Right lobe of liver (tissue), 6 donors: Measurements from ENCODE around the gene FLCN. TPM values are rescaled to one million over a fixed set of nuclear protein-coding genes. Genes with fewer than 3 reads are reported as not detected.

Source experiments
- ATAC-seq, 4 donors: fragments of 200-7000 bp; cut with Tn5 transposase; one replicate each; pipeline ENCODE4 v1.9.1; 2020; ENCODE audit warnings: mild to moderate bottlenecking in 4 of 4, moderate library complexity in 4 of 4
- DNase-seq, 3 donors: peaks; one replicate each; pipeline ENCODE4 v3.0.0-alpha.2; 2020
- H3K27ac ChIP-seq, 3 donors: fragments of 200-600 bp; one replicate each; pipeline ENCODE4 v1.8.0; 2022
- H3K27me3 ChIP-seq, 2 donors: fragments of 200-600 bp; one replicate each; pipeline ENCODE4 v1.8.0; 2022
- H3K36me3 ChIP-seq, 4 donors: fragments of 200-600 bp; sonication (generic) in 1 of 4; one replicate each; pipeline versions ENCODE4 v1.5.1 to v1.8.0; 2017 to 2022; ENCODE audit warnings: control low read depth in 1 of 4
- H3K4me1 ChIP-seq, 4 donors: fragments of 200-600 bp; sonication (generic) in 1 of 4; one replicate each; pipeline versions ENCODE4 v1.5.1 to v1.8.0; 2017 to 2022; ENCODE audit warnings: control low read depth in 1 of 4
- H3K4me3 ChIP-seq, 3 donors: fragments of 200-600 bp; one replicate each; pipeline ENCODE4 v1.8.0; 2022
- H3K9me3 ChIP-seq, 4 donors: fragments of 200-600 bp; sonication (generic) in 1 of 4; one replicate each; pipeline versions ENCODE4 v1.5.1 to v1.8.0; 2017 to 2022; ENCODE audit warnings: control low read depth in 1 of 4
- POLR2A ChIP-seq: fragments of 450-650 bp; IDR thresholded peaks from one replicate; pipeline ENCODE4 v1.6.1; 2017; ENCODE audit warnings: antibody characterized with exemption, mild to moderate bottlenecking
- WGBS: methylation state at CpG from one replicate; pipeline ENCODE4 v1.1.6; 2018; ENCODE audit warnings: low coverage, low lambda C conversion rate; ENCODE audit not compliant: insufficient coverage; ENCODE audit errors: missing lambda C conversion rate; 5-methylcytosine and 5-hydroxymethylcytosine counted together
- intact Hi-C, 2 donors: fragments of 100-400 bp; cut with DNase I; formaldehyde crosslinking; loops; one replicate each; pipeline versions ENCODE4 v1.11.2 to v1.14.1; 2022
- total RNA-seq, 6 experiments: library from RNA; depleted of rRNA in 2 of 6; stranded (reverse); fragments of >200 nt in 2 of 6; fragmentation: NEBNext Ultra II Directional in 3 of 6; extraction: Animal tissue kit (Norgen Biotek cat#: 25700) in 3 of 6; gene quantifications; one replicate each; pipeline versions ENCODE4 v1.1.0 to v1.2.4, GENCODE V29; 2016 to 2023
- TF ChIP-seq, protein P1 (sequence below), 4 donors: fragments of 200-600 bp in 3 of 4; fragments of 450-650 bp in 1 of 4; IDR thresholded peaks; one replicate each; pipeline versions ENCODE4 v1.5.1 to v1.8.0; 2016 to 2022; ENCODE audit warnings: antibody characterized with exemption in 4 of 4, mild to moderate bottlenecking in 2 of 4
- donor health status: DM: no; HTN: yes; CAD: no.
- donor health status: DM: no; HTN: no; CAD: no.
- donor health status: DM: no; HTN: no; CAD: no.
- donor health status: DM: no; HTN: yes; CAD: no.
- donor health status: DM: no; HTN: yes; CAD: no.

The FLCN gene
- total RNA-seq, 6 experiments from 2014 or later = 25.4 to 44.3 (median 35.9) TPM

DNA sequence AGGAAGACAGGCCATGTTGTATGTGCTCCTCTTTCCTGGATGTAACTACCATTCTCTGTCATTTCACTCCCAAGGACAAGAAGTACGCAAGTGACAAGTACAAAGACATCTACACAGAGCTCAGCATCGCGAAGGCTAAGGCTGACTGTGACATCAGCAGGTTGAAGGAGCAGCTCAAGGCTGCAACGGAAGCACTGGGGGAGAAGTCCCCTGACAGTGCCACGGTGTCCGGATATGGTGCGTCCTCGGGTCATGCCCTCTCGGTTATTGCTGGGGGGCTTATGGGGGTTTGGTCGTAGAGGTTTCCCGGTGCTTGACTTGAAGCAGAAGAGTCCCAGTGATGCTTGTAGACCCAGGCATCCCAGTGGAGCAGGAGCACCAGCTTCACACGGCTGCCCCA is 59.8 kb downstream of the FLCN start:
- Histone ChIP-seq H3K9me3 (no peaks in the 10 kb centered on the region), H3K27me3 (no peaks in the 10 kb centered on the region), H3K4me1 (no peaks in the 10 kb centered on the region), H3K36me3 (peaks cover 0 to 89% (median 46%) of the 10 kb centered on the region in 4 donors), H3K27ac (no peak overlapping the region), H3K4me3 (no peak overlapping the region)
- WGBS = 100% methylated on average over 1 of the region's 12 CpGs
- ATAC-seq (no peak), DNase-seq (no peak)
- intact Hi-C loops = no loop called here
- TF ChIP-seq, protein P1, sequence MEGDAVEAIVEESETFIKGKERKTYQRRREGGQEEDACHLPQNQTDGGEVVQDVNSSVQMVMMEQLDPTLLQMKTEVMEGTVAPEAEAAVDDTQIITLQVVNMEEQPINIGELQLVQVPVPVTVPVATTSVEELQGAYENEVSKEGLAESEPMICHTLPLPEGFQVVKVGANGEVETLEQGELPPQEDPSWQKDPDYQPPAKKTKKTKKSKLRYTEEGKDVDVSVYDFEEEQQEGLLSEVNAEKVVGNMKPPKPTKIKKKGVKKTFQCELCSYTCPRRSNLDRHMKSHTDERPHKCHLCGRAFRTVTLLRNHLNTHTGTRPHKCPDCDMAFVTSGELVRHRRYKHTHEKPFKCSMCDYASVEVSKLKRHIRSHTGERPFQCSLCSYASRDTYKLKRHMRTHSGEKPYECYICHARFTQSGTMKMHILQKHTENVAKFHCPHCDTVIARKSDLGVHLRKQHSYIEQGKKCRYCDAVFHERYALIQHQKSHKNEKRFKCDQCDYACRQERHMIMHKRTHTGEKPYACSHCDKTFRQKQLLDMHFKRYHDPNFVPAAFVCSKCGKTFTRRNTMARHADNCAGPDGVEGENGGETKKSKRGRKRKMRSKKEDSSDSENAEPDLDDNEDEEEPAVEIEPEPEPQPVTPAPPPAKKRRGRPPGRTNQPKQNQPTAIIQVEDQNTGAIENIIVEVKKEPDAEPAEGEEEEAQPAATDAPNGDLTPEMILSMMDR (IDR thresholded peaks at IDR 0.05) = no peak
- TF ChIP-seq POLR2A = no peak

DNA sequence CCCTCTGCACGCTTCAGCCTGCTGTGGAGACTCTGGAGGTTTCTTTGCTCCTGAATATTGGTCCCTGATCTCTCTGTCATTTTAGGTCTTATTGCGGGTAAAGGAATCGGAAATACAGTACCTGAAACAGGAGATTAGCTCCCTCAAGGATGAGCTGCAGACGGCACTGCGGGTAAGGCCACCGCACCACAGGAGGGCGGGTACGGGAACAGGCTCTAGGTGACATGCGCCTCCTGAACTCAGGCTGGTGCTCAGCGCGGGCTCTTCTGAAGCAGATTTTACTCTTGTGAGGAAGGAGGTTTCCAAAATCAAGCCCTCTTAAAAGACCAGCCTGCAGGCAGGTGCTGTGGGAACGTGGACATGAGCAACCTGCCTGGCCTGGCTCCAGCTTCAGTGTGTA is 60.6 kb downstream of the FLCN start:
- DNase-seq (no peak), ATAC-seq (no peak)
- no peak overlapping the region for H3K27ac ChIP-seq
- H3K36me3 ChIP-seq = peaks cover 0 to 89% (median 48%) of the 10 kb centered on the region in 4 donors
- TF ChIP-seq, protein P1 (IDR thresholded peaks at IDR 0.05) = no peak
- no peak for TF ChIP-seq POLR2A
- intact Hi-C loops = no loop called here
- H3K4me1 ChIP-seq = no peaks in the 10 kb centered on the region
- no peak overlapping the region for H3K4me3 ChIP-seq
- WGBS = 98% methylated on average over 6 of the region's 12 CpGs
- no peaks in the 10 kb centered on the region for H3K27me3 ChIP-seq
- H3K9me3 ChIP-seq = no peaks in the 10 kb centered on the region

DNA sequence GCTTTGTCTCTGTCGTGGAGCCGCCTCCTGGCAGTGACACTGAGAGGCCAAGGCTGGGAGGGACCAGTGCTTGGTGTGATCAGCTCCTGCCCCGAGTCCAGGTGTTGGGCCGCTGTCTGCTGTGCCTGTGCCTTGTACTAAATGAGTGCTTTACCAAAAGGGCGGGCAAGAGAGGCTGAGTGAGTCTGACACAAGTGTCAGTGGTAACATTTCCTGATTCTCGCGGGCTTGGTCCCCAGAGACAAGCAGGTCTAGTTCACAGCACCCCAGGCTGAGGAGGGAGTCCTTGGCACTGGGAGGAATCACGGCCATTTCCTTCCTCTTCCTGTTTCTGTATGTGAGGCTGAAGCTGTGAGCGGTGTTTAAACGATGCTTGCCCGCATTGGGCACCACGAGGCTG is 61.1 kb downstream of the FLCN start:
- ATAC-seq (no peak), DNase-seq (no peak)
- Histone ChIP-seq H3K4me3 (no peak overlapping the region), H3K36me3 (peaks cover 0 to 85% (median 47%) of the 10 kb centered on the region in 4 donors), H3K4me1 (no peaks in the 10 kb centered on the region), H3K27ac (no peak overlapping the region), H3K9me3 (no peaks in the 10 kb centered on the region), H3K27me3 (no peaks in the 10 kb centered on the region)
- 73% methylated on average over 5 of the region's 12 CpGs for WGBS
- TF ChIP-seq, protein P1 (IDR thresholded peaks at IDR 0.05) = no peak
- no peak for TF ChIP-seq POLR2A
- intact Hi-C loops = no loop called here

DNA sequence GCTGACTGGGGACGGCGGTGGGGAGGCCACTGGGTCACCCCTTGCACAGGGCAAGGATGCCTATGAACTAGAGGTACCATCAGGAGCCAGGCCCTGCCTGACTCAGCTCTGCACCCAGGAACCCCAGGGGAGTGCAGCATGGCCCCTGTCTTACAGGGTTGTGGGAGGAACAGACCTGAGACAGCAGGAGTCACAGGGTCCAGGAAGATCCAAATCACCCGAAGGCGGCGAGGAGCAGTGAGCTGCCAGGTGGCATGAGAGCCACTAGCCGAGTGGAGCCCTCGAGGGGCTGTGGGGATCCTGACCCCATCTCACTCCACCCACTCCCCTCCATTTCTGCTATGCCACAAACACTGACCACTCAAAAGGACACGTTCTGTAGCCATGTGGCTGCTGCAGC is 61.6 kb downstream of the FLCN start:
- H3K36me3 ChIP-seq = peaks cover 0 to 79% (median 44%) of the 10 kb centered on the region in 4 donors

More for the DNA sequence above, 61.6 kb downstream of the FLCN start:
- WGBS = no CpG with 5 or more reads among the region's 8 CpGs
- Histone ChIP-seq H3K9me3 (no peaks in the 10 kb centered on the region), H3K27me3 (no peaks in the 10 kb centered on the region), H3K4me1 (no peaks in the 10 kb centered on the region), H3K4me3 (no peak overlapping the region), H3K27ac (no peak overlapping the region)
- intact Hi-C loops = no loop called here
- TF ChIP-seq POLR2A = no peak
- TF ChIP-seq, protein P1 (IDR thresholded peaks at IDR 0.05) = no peak
- DNase-seq = no peak
- no peak for ATAC-seq
